Right ventricle myocardium inferior (tissue), 1 donor: ENCODE results near the gene SPATA16. TPM values are rescaled to one million over a fixed set of nuclear protein-coding genes. Genes with fewer than 3 reads are reported as not detected.
"Not testable (repeated sequence)": the region's sequence is repeated elsewhere in the genome, so short reads cannot be mapped to it uniquely, and the experiment has no call there.

ENCODE experiments used
- ATAC-seq: fragments of 200-7000 bp; cut with Tn5 transposase; one replicate; pipeline ENCODE4 v1.9.1; 2020; ENCODE audit warnings: mild to moderate bottlenecking, moderate library complexity
- DNase-seq: peaks from one replicate; pipeline ENCODE4 v3.0.0; 2021; ENCODE audit errors: missing footprints
- intact Hi-C: fragments of 100-400 bp; cut with DNase I; formaldehyde crosslinking; loops from one replicate; pipeline ENCODE4 v1.11.0; 2022
- total RNA-seq: library from RNA; stranded (reverse); fragmentation: NEBNext Ultra II Directional; extraction: Animal tissue kit (Norgen Biotek cat#: 25700); gene quantifications from one replicate; pipeline ENCODE4 v1.2.1, GENCODE V29; 2021
- donor health status: DM: no; HTN: yes; CAD: no; lungs with severe emphysema.

Gene SPATA16
- total RNA-seq, 1 donor from 2014 or later: not detected

GRCh38 chr3:172980849-172981248, 160.2 kb downstream of the SPATA16 start:
- DNase-seq (no peak), ATAC-seq (no peak)
- intact Hi-C loops: loop anchor here (5.0 to 10.0 kb wide), 4 partner anchors 66 to 574 kb away; partner anchors contain the start of gene NLGN1

- ATAC-seq (no peak), DNase-seq (no peak)
- intact Hi-C loops: no loop called here
Observed at GRCh38 chr3:172977696-172978095, 163.3 kb downstream of the SPATA16 start.

GRCh38 chr3:172974969-172975368, 166.1 kb downstream of the SPATA16 start:
- no peak for DNase-seq
- ATAC-seq: no peak
- intact Hi-C loops: no loop called here

GRCh38 chr3:172973799-172974198, 167.2 kb downstream of the SPATA16 start:
- no peak for ATAC-seq
- intact Hi-C loops: no loop called here
- DNase-seq: no peak

GRCh38 chr3:172972717-172973116, 168.3 kb downstream of the SPATA16 start:
- DNase-seq: no peak
- intact Hi-C loops: no loop called here
- ATAC-seq: no peak

GRCh38 chr3:172972067-172972466, 169.0 kb downstream of the SPATA16 start:
- intact Hi-C loops: no loop called here
- ATAC-seq (no peak), DNase-seq (no peak)

- intact Hi-C loops: no loop called here
- DNase-seq (no peak), ATAC-seq (no peak)
Observed at GRCh38 chr3:172968646-172969045, 172.4 kb downstream of the SPATA16 start.

- DNase-seq: no peak
- intact Hi-C loops: no loop called here
Observed at GRCh38 chr3:172965256-172965655, 175.8 kb downstream of the SPATA16 start.

GRCh38 chr3:172960626-172961182, 180.3 kb downstream of the SPATA16 start:
- intact Hi-C loops, ATAC-seq, DNase-seq: not testable (repeated sequence)

More at GRCh38 chr3:172965256-172965655, 175.8 kb downstream of the SPATA16 start:
- ATAC-seq: no peak

GRCh38 chr3:172958565-172958964, 182.5 kb downstream of the SPATA16 start:
- ATAC-seq (no peak), DNase-seq (no peak)
- intact Hi-C loops: no loop called here

GRCh38 chr3:172953571-172953970, 187.5 kb downstream of the SPATA16 start:
- intact Hi-C loops: no loop called here
- ATAC-seq: no peak

GRCh38 chr3:172951511-172951910, 189.5 kb downstream of the SPATA16 start:
- intact Hi-C loops: no loop called here
- DNase-seq (no peak), ATAC-seq (no peak)

More at GRCh38 chr3:172953571-172953970, 187.5 kb downstream of the SPATA16 start:
- DNase-seq: no peak

- DNase-seq (no peak), ATAC-seq (no peak)
- intact Hi-C loops: no loop called here
Observed at GRCh38 chr3:172946061-172946460, 195.0 kb downstream of the SPATA16 start.

GRCh38 chr3:172939651-172940293, 201.3 kb downstream of the SPATA16 start:
- no peak for DNase-seq
- ATAC-seq: no peak
- intact Hi-C loops: no loop called here

- no peak for ATAC-seq
- DNase-seq: no peak
- intact Hi-C loops: no loop called here
Observed at GRCh38 chr3:172938788-172939187, 202.2 kb downstream of the SPATA16 start.

GRCh38 chr3:172931746-172932285, 209.2 kb downstream of the SPATA16 start:
- DNase-seq: no peak
- no peak for ATAC-seq
- intact Hi-C loops: no loop called here

- ATAC-seq: no peak
- DNase-seq: no peak
- intact Hi-C loops: no loop called here
Observed at GRCh38 chr3:172929451-172929850, 211.6 kb downstream of the SPATA16 start.

GRCh38 chr3:172924546-172924945, 216.5 kb downstream of the SPATA16 start:
- DNase-seq (no peak), ATAC-seq (no peak)
- intact Hi-C loops: no loop called here

GRCh38 chr3:172919297-172919683, 221.7 kb downstream of the SPATA16 start:
- DNase-seq (no peak), ATAC-seq (no peak)
- intact Hi-C loops: no loop called here

GRCh38 chr3:172918568-172919296, 222.3 kb downstream of the SPATA16 start:
- no peak for DNase-seq
- intact Hi-C loops: no loop called here
- no peak for ATAC-seq
